GM23338 (cell line): Measurements from ENCODE around the gene ODAD2.
"Not testable (repeated sequence)": the region's sequence is repeated elsewhere in the genome, so short reads cannot be mapped to it uniquely, and the experiment has no call there.

Experiments used
- CREB1 ChIP-seq: fragments of 250-450 bp; sonication (Bioruptor Pico); IDR thresholded peaks from 2 replicates; pipeline ENCODE4 v1.5.0; 2020; ENCODE audit warnings: low read depth, mild to moderate bottlenecking, moderate library complexity
- EZH2 ChIP-seq: fragments of 200-600 bp; sonication (generic); IDR thresholded peaks from one replicate; pipeline ENCODE4 v1.8.0; 2017; ENCODE audit warnings: antibody characterized with exemption, mild to moderate bottlenecking, low read depth; ENCODE audit not compliant: unreplicated experiment
- EZH2phosphoT487 ChIP-seq: fragments of 200-600 bp; sonication (generic); IDR thresholded peaks from one replicate; pipeline ENCODE4 v1.8.1; 2018; ENCODE audit warnings: antibody characterized with exemption; ENCODE audit not compliant: unreplicated experiment
- POLR2AphosphoS5 ChIP-seq: IDR thresholded peaks from 2 replicates; pipeline ENCODE4 v1.6.1; 2016; ENCODE audit warnings: antibody characterized with exemption, low read depth
- STAT1 ChIP-seq: IDR thresholded peaks from one replicate; pipeline ENCODE4 v1.6.1; 2016; ENCODE audit warnings: antibody characterized with exemption; ENCODE audit not compliant: unreplicated experiment
- TF ChIP-seq, protein P1 (sequence below), 2 experiments: fragments of 200-600 bp in 1 of 2; sonication (generic) in 1 of 2; conservative IDR thresholded peaks; 2 replicates each; pipeline versions ENCODE4 v1.5.1 to v1.6.1; 2016 to 2017; ENCODE audit warnings: antibody characterized with exemption in 2 of 2, low read depth in 2 of 2, mild to moderate bottlenecking in 2 of 2, moderate library complexity in 1 of 2
- TF ChIP-seq, protein P2 (sequence below): IDR thresholded peaks from one replicate; pipeline ENCODE4 v1.6.1; 2018; ENCODE audit warnings: antibody characterized with exemption; ENCODE audit not compliant: unreplicated experiment
- TF ChIP-seq, protein P3 (sequence below): IDR thresholded peaks from 2 replicates; pipeline ENCODE4 v1.6.1; 2016; ENCODE audit warnings: antibody characterized with exemption
- TF ChIP-seq, protein P4 (sequence below): fragments of 250-450 bp; sonication (Bioruptor Pico); IDR thresholded peaks from 2 replicates; pipeline ENCODE4 v1.5.0; 2020; ENCODE audit warnings: mild to moderate bottlenecking, moderate library complexity

DNA sequence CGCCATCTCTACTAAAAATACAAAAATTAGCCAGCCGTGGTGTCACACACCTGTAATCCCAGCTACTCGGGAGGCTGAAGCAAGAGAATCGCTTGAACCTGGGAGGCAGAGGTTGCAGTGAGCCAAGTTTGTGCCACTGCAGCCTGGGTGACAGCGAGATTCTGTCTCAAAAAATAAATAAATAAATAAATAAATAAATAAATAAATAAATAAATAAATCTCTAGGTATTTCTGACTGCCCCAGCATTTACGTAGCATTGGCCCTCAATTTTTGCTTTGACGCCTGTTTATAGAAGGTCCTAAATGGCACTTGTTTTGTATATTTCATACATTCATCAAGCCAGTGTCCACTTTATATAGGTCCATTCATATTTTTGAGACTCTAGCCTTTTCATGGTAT is 28.9 kb downstream of the ODAD2 start:
- TF ChIP-seq, protein P1, sequence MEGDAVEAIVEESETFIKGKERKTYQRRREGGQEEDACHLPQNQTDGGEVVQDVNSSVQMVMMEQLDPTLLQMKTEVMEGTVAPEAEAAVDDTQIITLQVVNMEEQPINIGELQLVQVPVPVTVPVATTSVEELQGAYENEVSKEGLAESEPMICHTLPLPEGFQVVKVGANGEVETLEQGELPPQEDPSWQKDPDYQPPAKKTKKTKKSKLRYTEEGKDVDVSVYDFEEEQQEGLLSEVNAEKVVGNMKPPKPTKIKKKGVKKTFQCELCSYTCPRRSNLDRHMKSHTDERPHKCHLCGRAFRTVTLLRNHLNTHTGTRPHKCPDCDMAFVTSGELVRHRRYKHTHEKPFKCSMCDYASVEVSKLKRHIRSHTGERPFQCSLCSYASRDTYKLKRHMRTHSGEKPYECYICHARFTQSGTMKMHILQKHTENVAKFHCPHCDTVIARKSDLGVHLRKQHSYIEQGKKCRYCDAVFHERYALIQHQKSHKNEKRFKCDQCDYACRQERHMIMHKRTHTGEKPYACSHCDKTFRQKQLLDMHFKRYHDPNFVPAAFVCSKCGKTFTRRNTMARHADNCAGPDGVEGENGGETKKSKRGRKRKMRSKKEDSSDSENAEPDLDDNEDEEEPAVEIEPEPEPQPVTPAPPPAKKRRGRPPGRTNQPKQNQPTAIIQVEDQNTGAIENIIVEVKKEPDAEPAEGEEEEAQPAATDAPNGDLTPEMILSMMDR (conservative IDR thresholded peaks at IDR 0.05; ENCODE audit: low read depth in 2 of 2) = not testable (repeated sequence)
- not testable (repeated sequence) for TF ChIP-seq EZH2; EZH2phosphoT487; POLR2AphosphoS5; CREB1 (CRISPR knock-in tag); STAT1
- TF ChIP-seq, protein P2, sequence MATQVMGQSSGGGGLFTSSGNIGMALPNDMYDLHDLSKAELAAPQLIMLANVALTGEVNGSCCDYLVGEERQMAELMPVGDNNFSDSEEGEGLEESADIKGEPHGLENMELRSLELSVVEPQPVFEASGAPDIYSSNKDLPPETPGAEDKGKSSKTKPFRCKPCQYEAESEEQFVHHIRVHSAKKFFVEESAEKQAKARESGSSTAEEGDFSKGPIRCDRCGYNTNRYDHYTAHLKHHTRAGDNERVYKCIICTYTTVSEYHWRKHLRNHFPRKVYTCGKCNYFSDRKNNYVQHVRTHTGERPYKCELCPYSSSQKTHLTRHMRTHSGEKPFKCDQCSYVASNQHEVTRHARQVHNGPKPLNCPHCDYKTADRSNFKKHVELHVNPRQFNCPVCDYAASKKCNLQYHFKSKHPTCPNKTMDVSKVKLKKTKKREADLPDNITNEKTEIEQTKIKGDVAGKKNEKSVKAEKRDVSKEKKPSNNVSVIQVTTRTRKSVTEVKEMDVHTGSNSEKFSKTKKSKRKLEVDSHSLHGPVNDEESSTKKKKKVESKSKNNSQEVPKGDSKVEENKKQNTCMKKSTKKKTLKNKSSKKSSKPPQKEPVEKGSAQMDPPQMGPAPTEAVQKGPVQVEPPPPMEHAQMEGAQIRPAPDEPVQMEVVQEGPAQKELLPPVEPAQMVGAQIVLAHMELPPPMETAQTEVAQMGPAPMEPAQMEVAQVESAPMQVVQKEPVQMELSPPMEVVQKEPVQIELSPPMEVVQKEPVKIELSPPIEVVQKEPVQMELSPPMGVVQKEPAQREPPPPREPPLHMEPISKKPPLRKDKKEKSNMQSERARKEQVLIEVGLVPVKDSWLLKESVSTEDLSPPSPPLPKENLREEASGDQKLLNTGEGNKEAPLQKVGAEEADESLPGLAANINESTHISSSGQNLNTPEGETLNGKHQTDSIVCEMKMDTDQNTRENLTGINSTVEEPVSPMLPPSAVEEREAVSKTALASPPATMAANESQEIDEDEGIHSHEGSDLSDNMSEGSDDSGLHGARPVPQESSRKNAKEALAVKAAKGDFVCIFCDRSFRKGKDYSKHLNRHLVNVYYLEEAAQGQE = not testable (repeated sequence)
- TF ChIP-seq, protein P3, sequence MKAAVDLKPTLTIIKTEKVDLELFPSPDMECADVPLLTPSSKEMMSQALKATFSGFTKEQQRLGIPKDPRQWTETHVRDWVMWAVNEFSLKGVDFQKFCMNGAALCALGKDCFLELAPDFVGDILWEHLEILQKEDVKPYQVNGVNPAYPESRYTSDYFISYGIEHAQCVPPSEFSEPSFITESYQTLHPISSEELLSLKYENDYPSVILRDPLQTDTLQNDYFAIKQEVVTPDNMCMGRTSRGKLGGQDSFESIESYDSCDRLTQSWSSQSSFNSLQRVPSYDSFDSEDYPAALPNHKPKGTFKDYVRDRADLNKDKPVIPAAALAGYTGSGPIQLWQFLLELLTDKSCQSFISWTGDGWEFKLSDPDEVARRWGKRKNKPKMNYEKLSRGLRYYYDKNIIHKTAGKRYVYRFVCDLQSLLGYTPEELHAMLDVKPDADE = not testable (repeated sequence)
- TF ChIP-seq, protein P4, sequence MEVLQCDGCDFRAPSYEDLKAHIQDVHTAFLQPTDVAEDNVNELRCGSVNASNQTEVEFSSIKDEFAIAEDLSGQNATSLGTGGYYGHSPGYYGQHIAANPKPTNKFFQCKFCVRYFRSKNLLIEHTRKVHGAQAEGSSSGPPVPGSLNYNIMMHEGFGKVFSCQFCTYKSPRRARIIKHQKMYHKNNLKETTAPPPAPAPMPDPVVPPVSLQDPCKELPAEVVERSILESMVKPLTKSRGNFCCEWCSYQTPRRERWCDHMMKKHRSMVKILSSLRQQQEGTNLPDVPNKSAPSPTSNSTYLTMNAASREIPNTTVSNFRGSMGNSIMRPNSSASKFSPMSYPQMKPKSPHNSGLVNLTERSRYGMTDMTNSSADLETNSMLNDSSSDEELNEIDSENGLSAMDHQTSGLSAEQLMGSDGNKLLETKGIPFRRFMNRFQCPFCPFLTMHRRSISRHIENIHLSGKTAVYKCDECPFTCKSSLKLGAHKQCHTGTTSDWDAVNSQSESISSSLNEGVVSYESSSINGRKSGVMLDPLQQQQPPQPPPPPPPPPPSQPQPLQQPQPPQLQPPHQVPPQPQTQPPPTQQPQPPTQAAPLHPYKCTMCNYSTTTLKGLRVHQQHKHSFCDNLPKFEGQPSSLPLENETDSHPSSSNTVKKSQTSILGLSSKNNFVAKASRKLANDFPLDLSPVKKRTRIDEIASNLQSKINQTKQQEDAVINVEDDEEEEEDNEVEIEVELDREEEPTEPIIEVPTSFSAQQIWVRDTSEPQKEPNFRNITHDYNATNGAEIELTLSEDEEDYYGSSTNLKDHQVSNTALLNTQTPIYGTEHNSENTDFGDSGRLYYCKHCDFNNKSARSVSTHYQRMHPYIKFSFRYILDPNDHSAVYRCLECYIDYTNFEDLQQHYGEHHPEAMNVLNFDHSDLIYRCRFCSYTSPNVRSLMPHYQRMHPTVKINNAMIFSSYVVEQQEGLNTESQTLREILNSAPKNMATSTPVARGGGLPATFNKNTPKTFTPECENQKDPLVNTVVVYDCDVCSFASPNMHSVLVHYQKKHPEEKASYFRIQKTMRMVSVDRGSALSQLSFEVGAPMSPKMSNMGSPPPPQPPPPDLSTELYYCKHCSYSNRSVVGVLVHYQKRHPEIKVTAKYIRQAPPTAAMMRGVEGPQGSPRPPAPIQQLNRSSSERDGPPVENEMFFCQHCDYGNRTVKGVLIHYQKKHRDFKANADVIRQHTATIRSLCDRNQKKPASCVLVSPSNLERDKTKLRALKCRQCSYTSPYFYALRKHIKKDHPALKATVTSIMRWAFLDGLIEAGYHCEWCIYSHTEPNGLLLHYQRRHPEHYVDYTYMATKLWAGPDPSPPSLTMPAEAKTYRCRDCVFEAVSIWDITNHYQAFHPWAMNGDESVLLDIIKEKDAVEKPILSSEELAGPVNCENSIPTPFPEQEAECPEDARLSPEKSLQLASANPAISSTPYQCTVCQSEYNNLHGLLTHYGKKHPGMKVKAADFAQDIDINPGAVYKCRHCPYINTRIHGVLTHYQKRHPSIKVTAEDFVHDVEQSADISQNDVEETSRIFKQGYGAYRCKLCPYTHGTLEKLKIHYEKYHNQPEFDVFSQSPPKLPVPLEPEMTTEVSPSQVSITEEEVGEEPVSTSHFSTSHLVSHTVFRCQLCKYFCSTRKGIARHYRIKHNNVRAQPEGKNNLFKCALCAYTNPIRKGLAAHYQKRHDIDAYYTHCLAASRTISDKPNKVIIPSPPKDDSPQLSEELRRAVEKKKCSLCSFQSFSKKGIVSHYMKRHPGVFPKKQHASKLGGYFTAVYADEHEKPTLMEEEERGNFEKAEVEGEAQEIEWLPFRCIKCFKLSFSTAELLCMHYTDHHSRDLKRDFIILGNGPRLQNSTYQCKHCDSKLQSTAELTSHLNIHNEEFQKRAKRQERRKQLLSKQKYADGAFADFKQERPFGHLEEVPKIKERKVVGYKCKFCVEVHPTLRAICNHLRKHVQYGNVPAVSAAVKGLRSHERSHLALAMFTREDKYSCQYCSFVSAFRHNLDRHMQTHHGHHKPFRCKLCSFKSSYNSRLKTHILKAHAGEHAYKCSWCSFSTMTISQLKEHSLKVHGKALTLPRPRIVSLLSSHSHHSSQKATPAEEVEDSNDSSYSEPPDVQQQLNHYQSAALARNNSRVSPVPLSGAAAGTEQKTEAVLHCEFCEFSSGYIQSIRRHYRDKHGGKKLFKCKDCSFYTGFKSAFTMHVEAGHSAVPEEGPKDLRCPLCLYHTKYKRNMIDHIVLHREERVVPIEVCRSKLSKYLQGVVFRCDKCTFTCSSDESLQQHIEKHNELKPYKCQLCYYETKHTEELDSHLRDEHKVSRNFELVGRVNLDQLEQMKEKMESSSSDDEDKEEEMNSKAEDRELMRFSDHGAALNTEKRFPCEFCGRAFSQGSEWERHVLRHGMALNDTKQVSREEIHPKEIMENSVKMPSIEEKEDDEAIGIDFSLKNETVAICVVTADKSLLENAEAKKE = not testable (repeated sequence)
